Chondrocyte (in vitro differentiated cells): ENCODE results near the gene MTFMT. TPM values are rescaled to one million over a fixed set of nuclear protein-coding genes. Genes with fewer than 3 reads are reported as not detected.

Experiments used
- DNase-seq: peaks from one replicate; pipeline ENCODE4 v3.0.0; 2021; ENCODE audit warnings: mixed read lengths, low spot score
- H3K27ac Mint-ChIP-seq: one replicate; pipeline ENCODE4 v1.8.0; 2021; ENCODE audit warnings: mild to moderate bottlenecking, moderate library complexity, mixed read lengths; ENCODE audit not compliant: unreplicated experiment
- H3K27me3 Mint-ChIP-seq: 2 replicates; pipeline ENCODE4 v1.8.0; 2021; ENCODE audit warnings: low read depth, mixed read lengths
- H3K36me3 Mint-ChIP-seq: 2 replicates; pipeline ENCODE4 v1.8.0; 2021; ENCODE audit warnings: low read depth, mixed read lengths
- H3K4me1 Mint-ChIP-seq: 2 replicates; pipeline ENCODE4 v1.8.0; 2021; ENCODE audit warnings: low read depth, mild to moderate bottlenecking, mixed read lengths
- H3K4me3 Mint-ChIP-seq: one replicate; pipeline ENCODE4 v1.8.0; 2021; ENCODE audit warnings: mild to moderate bottlenecking, moderate library complexity, mixed read lengths; ENCODE audit not compliant: unreplicated experiment
- H3K9me3 Mint-ChIP-seq: 2 replicates; pipeline ENCODE4 v1.8.0; 2021; ENCODE audit warnings: low read depth, mixed read lengths
- CTCF ChIP-seq: fragments of 200-600 bp; sonication (generic); IDR thresholded peaks from 2 replicates; pipeline ENCODE4 v1.5.0; 2021; ENCODE audit warnings: antibody characterized with exemption, mild to moderate bottlenecking, moderate library complexity
- total RNA-seq: library from RNA; stranded (reverse); gene quantifications from 3 replicates; pipeline ENCODE4 v1.2.1, GENCODE V29; 2021

The MTFMT gene
- total RNA-seq, 1 donor from 2014 or later = 13.4 TPM

- Mint-ChIP-seq H3K4me3 (no peak overlapping the region), H3K27ac (no peak overlapping the region), H3K4me1 (peaks cover 4% of the 10 kb centered on the region), H3K9me3 (no peaks in the 10 kb centered on the region), H3K27me3 (no peaks in the 10 kb centered on the region), H3K36me3 (peaks cover 1% of the 10 kb centered on the region)
- DNase-seq = no peak
- TF ChIP-seq CTCF = no peak
Measured at GRCh38 chr15:64997745-64998375, 31.6 kb downstream of the MTFMT start.

GRCh38 chr15:64997066-64997465, 32.4 kb downstream of the MTFMT start:
- no peak for TF ChIP-seq CTCF
- no peak overlapping the region for H3K27ac Mint-ChIP-seq
- H3K4me1 Mint-ChIP-seq = peaks cover 5% of the 10 kb centered on the region
- no peaks in the 10 kb centered on the region for H3K9me3 Mint-ChIP-seq
- H3K36me3 Mint-ChIP-seq = no peaks in the 10 kb centered on the region
- no peak overlapping the region for H3K4me3 Mint-ChIP-seq
- no peaks in the 10 kb centered on the region for H3K27me3 Mint-ChIP-seq
- no peak for DNase-seq

GRCh38 chr15:64993290-64993689, 36.1 kb downstream of the MTFMT start:
- Mint-ChIP-seq H3K4me1 (peaks cover 24% of the 10 kb centered on the region), H3K27me3 (no peaks in the 10 kb centered on the region), H3K27ac (peak overlapping the region; percentile 65), H3K36me3 (no peaks in the 10 kb centered on the region), H3K4me3 (no peak overlapping the region), H3K9me3 (no peaks in the 10 kb centered on the region)
- no peak for DNase-seq
- no peak for TF ChIP-seq CTCF

- no peaks in the 10 kb centered on the region for H3K27me3 Mint-ChIP-seq
- no peak for DNase-seq
- H3K4me3 Mint-ChIP-seq = no peak overlapping the region
- peak overlapping the region; percentile 32 for H3K27ac Mint-ChIP-seq
- no peaks in the 10 kb centered on the region for H3K36me3 Mint-ChIP-seq
- no peak for TF ChIP-seq CTCF
- peaks cover 39% of the 10 kb centered on the region for H3K4me1 Mint-ChIP-seq
- H3K9me3 Mint-ChIP-seq = no peaks in the 10 kb centered on the region
Measured at GRCh38 chr15:64991536-64992135, 37.8 kb downstream of the MTFMT start.

- H3K27ac Mint-ChIP-seq = peak overlapping the region; percentile 93
- no peaks in the 10 kb centered on the region for H3K9me3 Mint-ChIP-seq
- no peaks in the 10 kb centered on the region for H3K27me3 Mint-ChIP-seq
- no peak for TF ChIP-seq CTCF
- H3K4me3 Mint-ChIP-seq = peak overlapping the region; percentile 96
- peaks cover 47% of the 10 kb centered on the region for H3K4me1 Mint-ChIP-seq
- H3K36me3 Mint-ChIP-seq = no peaks in the 10 kb centered on the region
- no peak for DNase-seq
Measured at GRCh38 chr15:64990168-64990470, 39.3 kb downstream of the MTFMT start.
